Activated effector memory CD4-positive, alpha-beta T cell treated with anti-CD3 and anti-CD28 coated beads, Interleukin-2, amount 50 U/mL, for 16 hours (primary cell): Measurements from ENCODE around the gene PFAS.

Source experiments
- DNase-seq: peaks from one replicate; pipeline ENCODE4 v3.0.0-alpha.2; 2020

Gene PFAS

DNA sequence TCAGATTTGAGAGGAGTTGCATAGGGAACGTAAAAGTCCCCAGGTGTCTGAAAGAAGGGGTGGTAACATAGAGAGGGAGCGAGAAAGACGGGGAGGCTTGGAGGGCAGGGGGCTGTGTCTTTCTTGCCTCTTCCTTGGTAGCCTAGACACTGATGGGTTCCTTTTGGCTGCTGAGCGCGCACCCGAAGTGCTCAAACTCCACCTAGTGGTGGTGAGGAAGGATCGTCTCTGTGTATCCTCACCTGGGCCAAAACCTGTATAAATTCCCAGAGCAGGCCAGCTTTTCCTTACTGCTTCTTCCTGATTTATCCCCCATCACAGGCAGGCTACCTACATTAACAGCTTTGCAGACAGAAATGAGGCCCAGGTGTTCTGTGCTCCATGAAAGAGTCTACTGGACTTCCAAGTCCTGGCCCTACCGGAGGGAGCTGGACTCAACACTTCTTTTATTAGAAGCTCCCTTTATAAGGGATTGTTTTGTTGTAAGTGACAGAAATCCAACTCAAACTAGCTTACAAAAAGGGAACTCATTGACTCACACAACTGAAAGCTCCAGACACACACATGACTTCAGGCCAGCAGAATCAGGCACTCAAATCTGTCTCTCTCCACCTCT is 51.6 kb downstream of the PFAS start:
- DNase-seq = peak; percentile 85

DNA sequence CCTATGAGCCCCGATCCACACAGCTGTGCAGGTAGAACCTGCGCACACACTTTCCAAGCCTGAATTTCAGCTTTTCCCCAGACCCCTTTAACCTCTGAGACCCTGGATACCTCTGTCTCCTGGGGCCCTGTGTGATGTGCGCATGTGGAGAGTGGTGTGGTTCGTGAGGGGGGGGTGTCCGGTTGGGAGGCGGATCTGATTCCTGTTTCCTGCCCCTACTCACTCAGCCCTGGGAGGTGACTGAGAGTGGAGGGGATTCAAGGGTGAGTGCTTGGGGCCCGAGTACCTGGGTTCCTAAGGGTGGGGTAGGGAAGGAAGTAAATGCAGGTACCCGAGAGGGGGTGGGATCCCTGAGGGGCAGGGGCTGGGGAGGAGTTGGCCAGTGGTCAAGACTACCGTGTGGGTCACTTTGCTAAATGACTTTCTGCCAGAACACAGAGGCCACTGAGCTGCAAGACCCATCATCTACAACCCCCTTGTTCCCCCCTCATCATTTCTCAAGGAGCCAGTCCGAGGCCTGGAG is 61.6 kb downstream of the PFAS start:
- DNase-seq = no peak

DNA sequence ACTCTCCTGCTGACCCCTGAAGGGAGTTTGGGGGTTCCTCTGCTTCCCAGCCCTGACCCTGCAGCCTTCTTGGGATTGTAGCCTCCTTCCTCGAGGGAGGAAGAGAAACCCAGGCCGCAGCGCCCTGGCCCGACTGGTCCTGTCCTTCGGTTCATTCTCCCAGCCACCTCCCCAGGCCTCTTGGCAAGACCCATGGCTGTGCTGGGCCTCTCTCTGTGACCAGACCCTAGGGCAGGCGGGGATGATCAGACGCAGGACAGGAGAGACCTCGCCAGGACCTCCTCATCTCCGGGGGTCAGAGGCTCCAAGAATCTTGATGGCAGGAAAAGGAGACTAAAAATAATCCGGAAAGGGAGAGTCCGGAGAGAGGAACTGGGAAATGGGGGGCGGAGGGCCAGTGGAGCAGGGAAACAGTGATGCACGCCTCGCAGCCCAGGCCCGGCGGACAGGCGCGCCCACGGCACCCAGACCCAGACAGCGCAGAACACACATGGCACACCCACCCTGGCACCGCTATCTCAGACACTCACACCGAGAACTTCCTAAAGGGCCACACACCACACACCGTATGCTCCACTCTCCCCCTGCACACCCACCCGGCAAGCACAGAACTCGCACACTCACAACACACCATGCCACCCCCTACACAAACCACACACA is 62.2 kb downstream of the PFAS start:
- no peak for DNase-seq

DNA sequence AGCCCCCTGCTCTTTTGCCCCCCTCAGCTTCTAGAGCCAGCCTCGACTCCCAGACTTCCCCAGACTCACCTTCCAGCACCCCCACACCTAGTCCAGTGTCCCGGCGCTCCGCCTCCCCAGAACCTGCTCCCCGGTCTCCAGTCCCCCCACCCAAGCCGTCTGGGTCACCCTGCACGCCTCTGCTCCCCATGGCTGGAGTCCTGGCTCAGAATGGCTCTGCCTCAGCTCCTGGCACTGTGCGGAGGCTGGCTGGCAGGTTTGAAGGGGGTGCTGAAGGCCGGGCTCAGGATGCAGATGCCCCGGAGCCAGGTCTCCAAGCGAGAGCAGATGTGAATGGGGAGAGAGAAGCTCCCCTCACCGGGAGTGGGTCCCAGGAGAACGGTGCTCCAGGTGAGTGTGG is 63.2 kb downstream of the PFAS start:
- DNase-seq = no peak

DNA sequence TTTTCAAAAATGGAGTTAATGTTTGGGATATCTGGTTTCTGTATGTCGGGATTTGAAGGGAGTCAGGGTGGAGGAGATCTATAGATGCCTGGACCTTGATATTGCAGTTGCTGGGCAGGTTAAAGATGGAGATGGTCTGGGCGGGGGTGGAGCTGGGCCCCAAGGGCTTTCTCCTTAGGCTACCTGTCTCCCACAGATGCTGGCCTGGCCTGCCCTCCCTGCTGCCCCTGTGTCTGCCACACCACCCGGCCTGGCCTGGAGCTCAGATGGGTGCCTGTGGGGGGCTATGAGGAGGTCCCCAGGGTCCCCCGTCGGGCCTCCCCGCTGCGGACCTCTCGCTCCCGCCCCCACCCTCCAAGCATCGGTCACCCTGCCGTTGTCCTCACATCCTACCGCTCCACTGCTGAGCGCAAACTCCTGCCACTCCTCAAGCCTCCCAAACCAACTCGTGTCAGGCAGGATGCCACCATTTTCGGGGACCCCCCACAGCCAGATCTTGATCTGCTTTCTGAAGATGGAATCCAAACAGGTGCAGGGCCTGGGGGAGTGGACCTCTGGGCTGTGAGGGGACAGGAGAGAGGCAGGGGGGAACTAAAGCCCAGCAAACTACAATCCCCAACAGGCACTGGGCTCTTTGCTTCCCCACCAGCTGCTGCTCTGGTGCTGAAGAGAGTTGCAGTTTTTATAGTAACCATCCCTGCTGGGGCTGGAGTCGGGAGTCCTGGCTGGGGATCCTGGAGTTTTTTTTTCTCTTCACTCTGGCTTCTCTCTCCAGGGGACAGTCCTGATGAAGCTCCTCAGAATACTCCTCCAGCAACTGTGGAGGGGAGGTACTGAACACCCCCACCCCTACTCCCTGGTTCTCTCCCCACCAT is 63.9 kb downstream of the PFAS start:
- no peak for DNase-seq

DNA sequence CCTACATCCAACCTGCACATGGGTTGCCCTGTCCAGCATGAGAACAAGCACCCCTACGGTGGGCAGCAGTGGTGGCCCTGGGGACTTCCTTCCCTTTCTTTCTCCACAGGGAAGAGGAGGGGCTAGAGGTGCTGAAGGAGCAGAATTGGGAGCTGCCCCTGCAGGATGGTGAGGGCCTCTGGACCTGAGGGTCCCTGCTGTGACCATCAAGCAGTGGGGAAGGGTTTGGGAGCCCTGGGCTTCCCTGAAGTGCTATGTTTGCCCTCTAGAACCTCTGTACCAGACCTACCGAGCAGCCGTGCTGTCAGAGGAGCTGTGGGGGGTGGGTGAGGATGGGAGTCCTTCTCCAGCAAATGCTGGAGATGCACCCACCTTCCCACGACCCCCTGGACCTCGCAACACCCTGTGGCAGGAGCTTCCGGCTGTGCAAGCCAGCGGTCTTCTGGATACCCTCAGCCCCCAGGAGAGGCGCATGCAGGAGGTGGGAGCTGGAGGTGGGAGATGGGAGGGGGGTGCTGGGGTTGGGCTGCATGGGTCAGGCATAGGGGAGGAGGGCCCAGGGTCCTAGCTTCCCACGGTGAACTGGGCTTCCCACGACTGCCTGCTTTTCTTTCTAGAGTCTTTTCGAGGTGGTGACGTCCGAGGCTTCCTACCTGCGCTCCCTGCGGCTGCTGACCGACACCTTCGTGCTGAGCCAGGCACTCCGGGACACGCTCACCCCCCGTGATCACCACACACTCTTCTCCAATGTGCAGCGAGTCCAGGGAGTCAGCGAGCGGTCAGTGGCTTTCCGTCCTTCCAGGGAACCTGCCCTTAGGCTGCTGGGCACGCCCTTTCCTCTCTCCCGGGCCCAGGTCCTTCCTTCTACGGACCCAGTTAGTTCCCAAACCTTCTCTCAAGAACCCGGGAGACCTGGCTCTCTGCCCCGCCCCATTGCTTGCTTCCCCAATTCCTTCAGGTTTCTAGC is 66.0 kb downstream of the PFAS start:
- no peak for DNase-seq

DNA sequence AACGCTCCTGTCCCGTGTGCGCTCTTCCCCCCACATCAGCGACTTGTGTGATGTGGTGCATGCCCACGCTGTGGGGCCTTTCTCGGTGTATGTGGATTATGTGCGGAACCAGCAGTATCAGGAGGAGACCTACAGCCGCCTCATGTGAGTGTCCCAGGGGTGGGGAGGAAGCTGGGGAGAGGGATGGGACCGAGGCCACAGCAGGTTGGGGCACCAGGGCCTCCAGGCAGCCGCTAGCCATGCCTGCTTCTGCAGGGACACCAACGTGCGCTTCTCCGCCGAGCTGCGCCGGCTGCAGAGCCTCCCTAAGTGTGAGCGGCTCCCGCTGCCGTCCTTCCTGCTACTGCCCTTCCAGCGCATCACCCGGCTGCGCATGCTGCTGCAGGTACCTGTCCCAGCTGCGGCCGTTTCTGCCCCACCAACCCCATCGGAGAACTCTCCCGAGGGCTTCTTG is 66.7 kb downstream of the PFAS start:
- DNase-seq = no peak

DNA sequence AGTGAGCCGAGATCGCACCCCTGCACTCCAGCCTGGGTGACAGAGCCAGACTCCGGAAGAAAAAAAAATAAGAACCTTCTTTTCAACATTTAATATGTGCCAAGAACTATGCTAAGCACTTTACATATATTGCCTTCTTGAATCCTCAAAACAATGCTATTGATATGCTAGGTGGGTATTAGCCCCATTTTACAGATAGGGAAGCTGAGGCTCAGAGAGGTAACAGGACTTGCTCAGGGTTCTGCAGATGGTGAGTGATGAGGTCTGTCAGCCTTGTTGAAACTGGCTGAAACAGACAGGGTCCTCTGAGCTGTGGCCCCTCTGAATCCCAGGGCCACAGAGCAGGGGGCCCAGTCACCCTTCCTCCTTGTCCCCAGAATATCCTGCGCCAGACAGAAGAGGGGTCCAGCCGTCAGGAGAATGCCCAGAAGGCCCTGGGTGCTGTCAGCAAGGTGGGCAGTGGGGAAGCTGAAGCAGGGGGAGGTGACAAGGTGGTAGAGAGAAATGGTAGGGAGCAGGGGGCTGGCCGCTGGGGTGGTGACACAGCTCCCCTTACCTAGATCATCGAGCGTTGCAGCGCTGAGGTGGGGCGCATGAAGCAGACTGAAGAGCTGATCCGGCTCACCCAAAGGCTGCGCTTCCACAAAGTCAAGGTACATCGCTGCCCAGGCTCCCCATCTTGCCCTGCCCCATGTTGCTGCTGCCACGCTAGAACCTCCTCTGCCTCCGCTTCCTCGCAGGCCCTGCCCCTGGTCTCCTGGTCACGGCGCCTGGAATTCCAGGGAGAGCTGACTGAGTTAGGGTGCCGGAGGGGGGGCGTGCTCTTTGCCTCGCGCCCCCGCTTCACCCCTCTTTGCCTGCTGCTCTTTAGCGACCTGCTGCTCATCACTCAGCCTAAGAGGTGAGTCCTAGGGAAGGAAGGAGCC is 69.2 kb downstream of the PFAS start:
- DNase-seq = no peak
